ENCODE measurements around the gene PAOX. TPM values are rescaled to one million over a fixed set of nuclear protein-coding genes. Genes with fewer than 3 reads are reported as not detected.

Gene PAOX
- 10 to 100 TPM in 3 of 6 donors, 1 to 10 TPM in 3; 4.7 to 24.1 (median 10.3) TPM for total RNA-seq

GRCh38 chr10:133379152-133379800 lies at the start of gene PAOX:
Gene PAOX, plus strand, starts transcription at chr10:133379262. Its CDS starts 55 bp downstream, at chr10:133379317.
- TF ChIP-seq EP300 (IDR thresholded peaks at IDR 0.05) (no peak), POLR2A (IDR thresholded peaks at IDR 0.05) (peak in 2 of 4 donors; percentile 34 to 61), POLR2AphosphoS5 (IDR thresholded peaks at IDR 0.05) (peak in 1 of 2 donors; percentile 10)
- TF ChIP-seq, protein P1, sequence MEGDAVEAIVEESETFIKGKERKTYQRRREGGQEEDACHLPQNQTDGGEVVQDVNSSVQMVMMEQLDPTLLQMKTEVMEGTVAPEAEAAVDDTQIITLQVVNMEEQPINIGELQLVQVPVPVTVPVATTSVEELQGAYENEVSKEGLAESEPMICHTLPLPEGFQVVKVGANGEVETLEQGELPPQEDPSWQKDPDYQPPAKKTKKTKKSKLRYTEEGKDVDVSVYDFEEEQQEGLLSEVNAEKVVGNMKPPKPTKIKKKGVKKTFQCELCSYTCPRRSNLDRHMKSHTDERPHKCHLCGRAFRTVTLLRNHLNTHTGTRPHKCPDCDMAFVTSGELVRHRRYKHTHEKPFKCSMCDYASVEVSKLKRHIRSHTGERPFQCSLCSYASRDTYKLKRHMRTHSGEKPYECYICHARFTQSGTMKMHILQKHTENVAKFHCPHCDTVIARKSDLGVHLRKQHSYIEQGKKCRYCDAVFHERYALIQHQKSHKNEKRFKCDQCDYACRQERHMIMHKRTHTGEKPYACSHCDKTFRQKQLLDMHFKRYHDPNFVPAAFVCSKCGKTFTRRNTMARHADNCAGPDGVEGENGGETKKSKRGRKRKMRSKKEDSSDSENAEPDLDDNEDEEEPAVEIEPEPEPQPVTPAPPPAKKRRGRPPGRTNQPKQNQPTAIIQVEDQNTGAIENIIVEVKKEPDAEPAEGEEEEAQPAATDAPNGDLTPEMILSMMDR (IDR thresholded peaks at IDR 0.05) = no peak
- DNase-seq (peak; percentile 66 to 93), ATAC-seq (ENCODE audit: low FRiP score in 2 of 2) (peak; percentile 53 to 79)
- peaks cover 15 to 27% (median 18%) of the 10 kb centered on the region in 4 donors for H3K4me1 ChIP-seq
- no peaks in the 10 kb centered on the region for H3K9me3 ChIP-seq
- H3K36me3 ChIP-seq = peaks cover 0 to 8% (median 2%) of the 10 kb centered on the region in 4 donors
- peak within 1 kb of the TSS; percentile 94 to 99 (median 97) for H3K4me3 ChIP-seq
- H3K27ac ChIP-seq = peak within 1 kb of the TSS; percentile 71 to 87 (median 83)
- no peaks in the 10 kb centered on the region for H3K27me3 ChIP-seq
- WGBS, 2 donors = 7 to 32% methylated on average over 6 to 29 of the region's 78 CpGs

- WGBS, 2 donors = 8 to 9% methylated on average over 37 of the region's 37 CpGs
- TF ChIP-seq EP300 (IDR thresholded peaks at IDR 0.05) (no peak), POLR2A (IDR thresholded peaks at IDR 0.05) (no peak), POLR2AphosphoS5 (IDR thresholded peaks at IDR 0.05) (no peak)
- TF ChIP-seq, protein P1 (IDR thresholded peaks at IDR 0.05) = peak; percentile 76 to 89 (median 82)
- Histone ChIP-seq H3K27me3 (peaks cover 11 to 56% (median 42%) of the 10 kb centered on the region in 4 donors), H3K4me1 (peaks cover 17 to 28% (median 23%) of the 10 kb centered on the region in 4 donors), H3K36me3 (no peaks in the 10 kb centered on the region), H3K27ac (no peak overlapping the region), H3K9me3 (no peaks in the 10 kb centered on the region), H3K4me3 (peak overlapping the region in 2 of 4 donors; percentile 17 to 35)
- DNase-seq (peak; percentile 85 to 92), ATAC-seq (ENCODE audit: low FRiP score in 2 of 2) (peak; percentile 87 to 93)
Observed at GRCh38 chr10:133329491-133330202, 49.4 kb upstream of the PAOX start.

DNA sequence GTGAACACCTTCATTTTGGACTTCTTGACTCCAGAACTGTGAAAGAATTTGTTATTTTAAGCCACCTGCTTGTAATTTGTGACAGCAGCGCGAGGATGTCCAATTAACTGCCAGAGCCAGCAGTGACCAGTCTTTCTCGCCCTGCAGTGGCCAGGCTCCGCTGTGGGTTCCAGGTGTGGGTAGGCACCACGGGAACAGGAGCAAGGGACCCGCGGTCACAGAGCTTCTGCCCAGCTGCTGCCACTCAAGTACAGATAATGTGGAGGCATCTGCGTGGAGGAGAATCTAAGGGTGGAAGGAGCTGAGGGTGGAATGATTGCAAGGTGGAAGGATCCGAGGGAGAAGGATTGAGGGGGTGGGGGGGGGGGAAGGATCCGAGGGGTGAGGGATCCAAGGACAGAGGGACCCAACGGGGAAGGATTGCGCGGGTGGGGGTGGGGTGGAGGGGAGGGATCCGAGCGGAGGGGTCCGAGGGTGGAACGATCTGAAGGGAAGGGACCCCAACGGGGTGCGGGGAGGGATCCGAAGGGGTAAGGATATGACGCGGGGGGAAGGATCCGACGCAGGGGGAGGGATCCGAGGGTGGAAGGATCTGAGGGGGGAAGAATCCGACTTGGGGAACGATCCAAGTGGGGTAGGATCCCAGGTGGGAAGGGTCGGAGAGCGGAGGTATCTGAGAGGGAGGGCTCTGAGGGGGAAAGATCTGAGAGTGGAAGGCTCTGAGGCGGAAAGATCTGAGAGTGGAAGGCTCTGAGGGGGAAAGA lies 45.9 kb upstream of the PAOX start:
- Histone ChIP-seq H3K4me1 (peaks cover 26 to 35% (median 29%) of the 10 kb centered on the region in 4 donors), H3K36me3 (no peaks in the 10 kb centered on the region), H3K27ac (no peak overlapping the region), H3K27me3 (peaks cover 0 to 51% (median 35%) of the 10 kb centered on the region in 4 donors), H3K9me3 (no peaks in the 10 kb centered on the region), H3K4me3 (no peak overlapping the region)
- ATAC-seq (ENCODE audit: low FRiP score in 2 of 2) (no peak), DNase-seq (peak in 1 of 2 donors; percentile 37)
- TF ChIP-seq POLR2A (IDR thresholded peaks at IDR 0.05) (no peak), POLR2AphosphoS5 (IDR thresholded peaks at IDR 0.05) (no peak), EP300 (IDR thresholded peaks at IDR 0.05) (no peak)
- TF ChIP-seq, protein P1 (IDR thresholded peaks at IDR 0.05) = no peak
- 79 to 83% methylated on average over 29 of the region's 30 CpGs for WGBS, 2 donors

DNA sequence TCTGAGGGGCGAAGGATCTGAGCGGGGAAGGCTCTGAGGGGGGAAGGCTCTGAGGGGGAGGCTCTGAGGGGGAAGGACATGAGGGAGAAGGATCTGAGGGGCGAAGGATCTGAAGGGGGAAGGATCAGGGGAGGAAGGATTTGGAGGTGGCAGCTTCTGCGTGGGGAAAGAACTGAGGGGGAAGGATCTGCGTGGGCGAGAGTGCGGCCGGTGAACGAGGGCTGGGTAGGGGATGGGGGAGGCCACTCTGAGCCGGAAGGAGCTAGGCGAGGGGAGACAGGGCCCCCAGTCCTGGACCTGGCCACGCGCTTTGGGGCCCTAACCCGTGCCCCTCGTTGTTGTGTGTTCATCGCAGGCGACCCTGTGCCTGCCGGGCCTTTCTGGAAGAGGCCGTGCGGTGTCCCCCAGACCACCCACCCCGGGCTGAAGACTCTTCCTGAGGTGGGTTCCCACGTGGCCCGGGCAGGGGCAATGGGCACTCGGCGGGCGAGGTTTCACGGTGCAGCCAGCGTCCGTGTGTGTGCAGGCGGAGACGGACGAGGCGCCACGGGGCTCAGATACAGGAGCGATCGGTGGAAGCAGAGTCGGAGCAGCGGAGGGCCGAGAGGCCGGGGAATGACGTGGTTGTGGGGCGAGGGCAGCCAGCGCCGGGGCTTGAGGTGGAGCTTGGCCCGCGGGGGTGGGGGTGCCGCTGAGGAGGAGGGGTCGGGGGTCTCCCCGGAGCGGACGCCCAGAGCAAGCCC lies 44.4 kb upstream of the PAOX start:
- Histone ChIP-seq H3K27me3 (peaks cover 0 to 38% (median 24%) of the 10 kb centered on the region in 4 donors), H3K36me3 (no peaks in the 10 kb centered on the region), H3K4me1 (peaks cover 26 to 30% (median 26%) of the 10 kb centered on the region in 4 donors), H3K27ac (peak overlapping the region in 2 of 4 donors; percentile 10 to 52), H3K9me3 (no peaks in the 10 kb centered on the region), H3K4me3 (peak overlapping the region in 3 of 4 donors; percentile 33 to 45 (median 40))
- ATAC-seq (ENCODE audit: low FRiP score in 2 of 2) = peak in 1 of 2 donors; percentile 42
- DNase-seq = peak in 1 of 2 donors; percentile 88
- 14 to 34% methylated on average over 20 to 42 of the region's 51 CpGs for WGBS, 2 donors
- TF ChIP-seq, protein P1 (IDR thresholded peaks at IDR 0.05) = no peak
- TF ChIP-seq POLR2A (IDR thresholded peaks at IDR 0.05) (no peak), POLR2AphosphoS5 (IDR thresholded peaks at IDR 0.05) (no peak), EP300 (IDR thresholded peaks at IDR 0.05) (no peak)
